G401.6 (cell line): ENCODE results near the gene RGS8.

ENCODE experiments used
- FAIRE-seq: peaks from 2 replicates; lab custom pipeline; 2012; peaks lifted over from hg19 to GRCh38; lab: Jason Lieb, UNC

Gene RGS8, protein sequence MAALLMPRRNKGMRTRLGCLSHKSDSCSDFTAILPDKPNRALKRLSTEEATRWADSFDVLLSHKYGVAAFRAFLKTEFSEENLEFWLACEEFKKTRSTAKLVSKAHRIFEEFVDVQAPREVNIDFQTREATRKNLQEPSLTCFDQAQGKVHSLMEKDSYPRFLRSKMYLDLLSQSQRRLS

DNA sequence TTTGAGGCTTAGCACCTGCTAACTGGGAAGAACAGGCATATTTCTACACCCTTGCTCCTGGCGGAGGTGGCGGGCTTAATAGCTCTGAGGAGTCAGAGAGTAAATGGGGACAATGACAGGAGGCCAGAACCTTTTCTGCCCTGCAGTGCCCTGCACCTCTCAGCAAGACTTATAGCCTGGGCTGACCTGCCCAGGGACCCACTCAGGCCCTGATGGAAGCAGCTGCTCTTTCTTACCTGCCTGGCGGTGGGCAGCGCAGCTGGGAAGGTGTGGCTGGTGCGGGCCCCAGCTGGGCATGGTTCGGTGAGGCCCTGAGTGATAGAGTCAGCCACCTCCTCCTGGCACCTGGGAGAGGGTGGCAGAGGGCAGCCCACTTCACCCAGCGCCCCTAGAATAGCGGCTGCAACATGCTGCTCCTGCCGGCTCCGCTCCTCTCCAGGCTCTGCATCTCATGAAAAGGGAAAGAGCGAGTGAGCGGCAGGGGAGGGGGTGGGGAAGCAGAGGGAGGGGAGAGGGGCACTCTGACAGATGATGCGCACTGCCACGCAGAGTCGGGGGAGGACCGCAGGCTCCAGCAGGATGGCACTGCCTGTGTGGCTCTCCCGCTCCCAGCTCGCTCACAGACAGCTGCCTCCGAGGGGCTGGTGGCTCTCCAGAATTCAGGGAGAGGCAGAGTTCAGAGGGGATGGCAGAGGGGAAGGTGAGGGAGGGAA is at the start of gene RGS8:
Gene RGS8 (minus strand): TSS at position 472 of the 713 bp plus-strand sequence. CDS start 14,938 bp downstream, outside the sequence.
- FAIRE-seq: no peak

DNA sequence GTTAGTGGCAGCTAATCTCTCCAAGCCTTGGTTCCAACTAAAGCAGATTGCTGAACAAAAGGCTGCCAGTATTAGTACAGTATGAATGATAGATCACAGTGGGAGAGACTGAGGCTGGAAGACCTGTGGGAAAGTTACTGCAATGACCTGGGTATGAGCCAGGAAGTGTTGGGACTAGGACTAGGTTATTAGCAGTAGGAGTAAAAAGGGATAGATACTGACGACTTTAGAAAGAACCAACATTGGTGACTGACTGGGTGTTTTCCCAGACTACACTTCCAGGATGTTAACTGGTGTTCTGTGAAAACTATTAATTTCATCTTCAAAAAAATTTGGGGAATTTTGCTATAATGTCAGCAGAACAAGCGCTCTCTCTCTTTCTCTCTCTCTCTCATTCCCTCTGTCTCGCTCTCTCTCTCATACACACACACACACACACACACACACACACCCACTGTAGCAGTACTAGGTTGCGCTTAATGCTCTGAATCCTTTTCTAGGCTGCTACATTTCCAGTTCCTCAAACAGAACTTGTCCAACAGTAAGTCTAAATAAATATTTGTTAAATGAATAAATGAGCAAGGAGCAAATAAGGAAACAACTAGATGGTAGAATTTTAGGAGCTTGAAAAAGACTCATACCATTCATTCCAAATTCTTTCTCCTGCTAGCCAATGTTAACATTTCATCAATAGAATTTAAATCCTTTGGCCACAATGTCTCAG is 47.6 kb upstream of the RGS8 start:
- FAIRE-seq: no peak

DNA sequence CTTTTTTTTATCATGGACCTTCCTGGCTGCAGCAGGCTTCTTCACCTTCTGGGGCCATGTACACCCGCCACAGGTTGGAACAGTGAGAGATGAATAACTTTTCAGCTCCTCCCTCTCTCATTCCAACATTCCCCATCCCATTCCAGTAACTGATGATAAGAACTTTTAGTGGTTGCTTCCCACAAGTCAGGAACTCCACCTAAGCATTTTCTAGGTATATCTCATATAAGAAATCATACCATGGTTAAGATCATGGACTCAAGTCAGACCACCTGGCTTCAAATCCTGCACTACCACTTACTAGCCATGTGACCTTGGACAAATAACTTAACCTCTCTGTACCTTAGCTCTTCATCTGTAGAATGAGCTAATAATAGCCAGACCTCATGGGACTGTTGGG is 42.5 kb upstream of the RGS8 start:
- no peak for FAIRE-seq

DNA sequence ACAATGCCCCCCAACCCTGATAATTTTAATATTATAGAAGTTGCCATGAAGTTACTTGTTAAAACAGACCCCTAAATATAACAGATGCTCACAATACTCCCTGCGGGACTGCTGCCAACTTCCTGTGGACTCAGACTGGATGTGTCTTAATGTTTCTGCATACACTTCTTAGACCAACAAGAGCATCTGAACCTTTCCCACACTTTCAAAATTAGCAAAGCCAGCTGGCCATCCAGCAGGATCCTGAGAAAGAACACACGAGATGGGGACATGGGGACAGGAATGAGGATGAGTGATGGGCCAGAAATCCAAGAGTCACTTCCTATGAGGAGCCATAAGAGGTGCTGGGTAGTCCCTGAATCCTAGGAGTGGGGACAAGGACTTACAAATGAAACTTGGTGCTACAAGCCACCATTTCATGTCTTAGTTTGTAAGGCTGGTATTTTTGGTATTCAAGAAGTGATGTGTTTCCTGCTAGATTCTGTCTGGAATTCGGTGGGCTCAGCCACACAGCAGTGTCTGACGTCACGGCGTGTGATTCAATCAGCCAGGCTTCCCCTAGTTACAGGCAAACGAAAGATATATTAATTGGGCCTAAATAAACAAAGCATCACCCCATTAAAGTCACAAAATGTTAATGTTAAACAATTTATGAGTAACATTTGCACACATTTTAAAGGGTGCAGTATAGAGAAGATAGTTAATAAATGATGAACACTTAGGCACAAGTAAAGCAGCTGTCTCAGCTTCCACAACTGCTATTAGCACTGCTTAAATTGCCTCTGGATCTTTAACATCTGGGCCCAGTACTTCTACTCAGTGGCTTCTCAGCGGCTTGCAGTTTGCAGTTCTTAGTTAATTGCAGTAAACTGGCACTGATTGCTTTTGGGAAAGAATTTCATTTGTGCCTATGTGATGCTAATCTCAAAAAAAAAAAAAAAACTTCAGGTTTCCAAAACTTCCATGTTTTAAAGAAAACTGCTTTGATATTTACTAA is 41.2 kb upstream of the RGS8 start:
- no peak for FAIRE-seq

DNA sequence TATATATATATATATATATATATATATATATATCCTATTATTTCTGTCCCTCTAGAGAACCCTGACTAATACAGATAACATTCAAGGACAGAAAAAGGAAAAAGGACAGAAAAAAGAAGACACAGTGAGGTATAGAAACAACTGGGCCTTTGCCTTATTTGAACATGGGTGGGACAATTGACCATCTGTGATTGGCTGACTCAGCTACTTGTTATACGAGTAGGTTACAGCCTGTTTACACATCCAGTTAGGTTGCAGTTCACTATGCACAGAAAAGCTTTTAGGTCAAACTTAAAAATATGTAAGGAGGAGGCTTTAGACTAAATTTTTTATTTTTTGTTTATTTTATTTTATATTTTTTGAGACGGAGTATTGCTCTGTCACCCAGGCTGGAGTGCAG is 39.8 kb upstream of the RGS8 start:
- FAIRE-seq: no peak

DNA sequence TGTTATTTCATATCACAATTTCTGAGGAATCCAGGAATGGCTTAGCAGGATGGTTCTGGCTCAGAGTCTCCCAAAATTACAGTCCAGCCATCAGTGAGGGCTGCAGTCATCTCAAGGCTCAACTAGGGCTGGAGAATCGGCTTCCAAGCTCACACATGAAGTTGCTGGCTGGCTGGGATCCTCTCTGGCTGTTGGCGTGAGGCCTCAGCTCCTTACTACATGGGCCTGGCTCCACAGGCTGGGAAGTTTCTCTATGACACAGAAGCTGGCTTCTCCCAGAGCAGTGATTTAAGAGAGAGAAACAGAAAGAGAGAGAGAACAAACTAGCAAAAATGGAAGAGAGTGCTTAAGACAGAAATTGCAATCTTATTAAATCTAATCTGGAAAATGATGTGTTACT is 38.8 kb upstream of the RGS8 start:
- FAIRE-seq: no peak

DNA sequence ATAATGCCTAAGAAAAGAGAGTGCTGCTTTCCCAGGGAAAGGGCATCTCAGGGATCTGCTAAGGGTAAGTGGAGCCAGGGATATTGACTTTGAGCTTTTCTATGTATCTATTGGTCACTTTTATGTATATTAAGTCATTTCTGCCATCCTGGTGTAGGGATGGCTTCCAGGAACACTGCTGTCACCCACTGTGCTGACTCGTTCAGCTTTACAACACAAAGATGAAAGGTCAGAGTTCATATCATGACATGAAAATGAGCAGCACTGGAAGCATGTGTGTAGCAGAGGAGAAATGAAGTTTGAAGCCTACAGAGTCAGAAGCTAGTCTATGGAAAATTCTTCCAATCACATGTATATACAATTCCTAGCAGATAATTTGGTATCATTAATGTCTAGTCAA is 37.1 kb upstream of the RGS8 start:
- FAIRE-seq: no peak

DNA sequence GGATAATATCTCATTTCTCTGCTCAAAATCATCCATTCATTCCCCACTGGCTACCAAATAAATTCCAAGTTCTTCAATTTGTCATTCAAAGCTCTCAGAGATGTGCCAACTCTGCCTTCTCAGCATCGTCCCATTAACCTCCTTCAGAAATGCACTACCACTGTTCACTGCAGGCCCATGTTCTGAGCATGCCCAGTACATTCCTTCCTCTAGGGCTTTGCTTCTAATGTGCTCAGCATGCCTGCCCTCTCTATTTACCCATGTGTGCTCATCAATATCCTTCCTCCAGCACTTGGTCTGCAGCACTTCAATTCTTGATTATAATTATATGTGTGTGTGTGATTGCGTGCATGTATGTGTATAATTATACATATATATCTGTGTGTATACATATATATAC is 36.1 kb upstream of the RGS8 start:
- FAIRE-seq: no peak

DNA sequence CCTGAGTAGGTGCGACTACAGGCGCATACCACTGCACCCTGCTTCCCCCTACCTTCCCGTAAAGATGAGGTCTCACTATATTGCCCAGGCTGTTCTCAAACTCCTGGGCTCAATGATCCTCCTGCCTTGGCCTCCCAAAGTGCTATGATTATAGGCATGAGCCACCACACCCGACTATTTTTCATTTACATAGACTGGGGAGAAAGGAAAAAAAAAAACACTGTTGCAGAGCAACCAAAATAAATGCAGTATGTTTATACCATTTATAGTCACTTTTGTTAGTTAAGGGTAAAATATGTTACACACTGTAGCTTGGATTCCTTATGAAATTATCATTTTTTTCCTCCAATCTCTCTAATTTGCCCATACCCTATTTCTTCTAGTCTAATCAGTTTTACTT is 35.2 kb upstream of the RGS8 start:
- no peak for FAIRE-seq

DNA sequence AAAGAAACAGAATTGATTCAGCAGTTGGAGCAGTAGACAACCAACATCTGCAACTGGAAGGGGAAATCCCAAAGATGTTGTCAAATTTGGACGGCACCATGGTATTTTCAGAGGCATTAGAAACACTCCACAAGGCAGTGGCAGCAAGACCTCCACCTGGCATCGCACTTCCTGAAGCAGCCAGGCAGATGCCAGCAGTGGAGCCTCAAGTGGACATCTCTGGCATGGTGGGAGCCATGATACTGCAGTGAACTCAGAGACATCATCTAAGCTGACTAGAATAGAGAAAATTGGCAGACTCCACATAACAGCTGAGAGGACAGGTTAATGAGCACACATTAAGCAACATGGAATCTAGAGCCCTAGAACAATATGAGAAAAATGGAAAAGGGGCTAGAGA is 33.9 kb upstream of the RGS8 start:
- FAIRE-seq: no peak

DNA sequence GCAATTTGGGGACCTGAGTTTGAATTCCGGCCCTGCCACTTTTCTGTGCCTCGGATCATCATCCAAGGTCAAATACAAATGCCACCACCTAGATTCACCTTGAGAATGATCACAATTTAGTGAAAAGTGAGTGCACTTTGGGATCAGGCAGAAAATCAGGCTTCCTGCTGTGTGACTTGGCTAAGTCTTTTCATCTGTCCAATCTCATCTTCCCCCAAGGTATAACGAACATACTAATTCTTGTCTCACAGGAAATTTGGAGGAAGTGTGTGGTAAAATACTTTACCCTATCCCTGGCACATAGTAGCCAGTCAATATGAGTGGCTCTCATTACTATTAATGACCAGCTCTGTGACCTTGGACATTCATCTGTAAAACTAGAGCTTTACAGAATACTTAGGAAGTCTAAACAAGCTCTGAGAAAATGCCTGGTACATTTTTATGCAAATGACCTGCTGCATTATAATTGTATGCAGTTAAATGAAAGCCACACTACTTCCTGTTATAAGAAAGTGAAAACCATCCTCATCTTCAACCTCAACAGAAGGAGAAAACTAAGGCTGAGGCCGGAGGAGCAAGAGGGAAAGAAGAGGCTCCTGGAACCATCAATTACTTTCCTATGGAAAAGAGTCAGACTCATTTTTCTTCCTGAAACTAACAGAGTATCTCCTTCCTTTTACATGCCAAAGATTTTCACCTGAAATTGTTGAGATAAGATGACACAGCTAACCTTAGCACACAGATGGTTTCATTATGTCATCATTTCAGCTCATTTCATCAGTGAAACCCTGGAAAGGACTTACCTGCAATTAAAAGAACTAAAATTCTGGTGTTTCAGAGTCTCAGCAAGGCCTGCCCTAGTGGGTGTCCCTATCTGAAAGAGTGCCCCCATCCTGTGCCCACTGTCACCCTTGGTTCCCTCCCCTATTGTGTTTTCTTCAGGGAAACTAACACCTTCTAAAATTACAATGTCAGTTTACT is 32.6 kb upstream of the RGS8 start:
- no peak for FAIRE-seq

DNA sequence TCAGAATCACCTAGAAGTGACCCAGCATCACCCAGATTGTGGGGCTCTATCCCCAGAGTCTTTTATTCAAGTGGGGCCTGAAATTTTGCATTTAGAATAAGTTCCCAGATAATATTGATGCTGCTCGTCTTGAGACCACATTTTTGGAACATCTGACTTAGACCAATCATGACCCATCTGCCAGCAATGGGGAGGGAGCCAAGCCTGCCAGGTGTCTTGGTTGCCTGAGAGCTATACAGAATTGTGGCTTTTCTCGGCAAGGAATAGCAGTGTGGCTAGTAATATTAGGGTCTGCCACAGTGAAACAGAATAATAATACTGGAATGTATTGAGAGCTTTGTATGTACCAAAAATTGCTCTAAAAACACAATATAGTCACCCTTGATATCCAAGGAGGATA is 31.1 kb upstream of the RGS8 start:
- FAIRE-seq: no peak

DNA sequence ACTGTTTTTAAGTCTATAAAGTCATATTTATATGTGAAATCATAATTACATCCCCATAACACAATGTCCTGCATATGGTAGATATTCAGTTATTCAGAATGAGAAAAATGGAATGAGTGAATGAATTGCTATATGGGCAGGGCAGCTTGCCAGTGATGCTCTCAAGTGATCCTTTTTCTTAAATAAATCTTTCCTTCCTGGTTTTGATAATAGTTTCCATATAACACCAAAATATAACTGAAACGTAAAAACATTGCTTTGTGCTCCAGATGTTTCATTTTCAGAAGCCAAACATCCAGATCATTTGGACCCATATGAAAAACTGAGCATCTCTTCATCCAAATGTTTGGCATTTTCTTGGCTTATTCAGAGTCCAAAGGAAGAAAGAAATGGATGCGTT is 30.2 kb upstream of the RGS8 start:
- no peak for FAIRE-seq

DNA sequence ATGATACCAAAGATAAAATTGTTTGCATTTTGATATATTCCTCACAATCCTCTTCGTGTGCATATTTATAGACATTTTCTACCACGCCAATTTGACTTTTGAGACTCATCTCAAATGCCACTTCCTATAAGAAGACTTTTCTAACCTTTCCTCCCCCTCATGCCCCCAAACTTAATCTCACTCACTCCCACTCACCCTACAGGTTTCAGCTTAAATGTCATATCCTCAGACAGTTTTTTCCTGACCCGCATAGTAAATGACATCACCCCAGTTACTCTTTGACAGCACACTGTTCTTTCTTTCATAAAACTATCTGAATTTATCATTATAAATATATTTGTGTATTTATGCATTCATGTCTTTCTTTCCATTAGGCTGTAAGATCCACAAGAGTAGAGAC is 29.6 kb upstream of the RGS8 start:
- FAIRE-seq: no peak

DNA sequence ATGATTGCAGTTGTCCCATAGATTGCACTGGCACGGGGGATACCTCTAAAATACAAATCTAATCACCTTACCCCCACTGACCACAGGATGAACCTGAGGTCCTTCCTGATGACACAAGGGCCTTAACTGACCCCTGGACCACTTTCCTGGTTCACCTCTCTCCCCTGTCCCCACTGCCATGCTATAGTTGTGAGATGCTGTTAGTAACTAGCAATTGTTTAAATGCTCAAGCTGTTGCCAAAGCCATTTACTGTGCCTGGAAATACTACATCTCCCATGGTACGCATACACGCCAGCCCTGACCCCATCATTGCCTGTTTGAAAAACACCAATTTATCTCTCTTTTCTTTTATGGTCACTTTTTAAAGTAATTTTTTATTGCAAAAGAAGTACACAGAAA is 29.1 kb upstream of the RGS8 start:
- FAIRE-seq: no peak

DNA sequence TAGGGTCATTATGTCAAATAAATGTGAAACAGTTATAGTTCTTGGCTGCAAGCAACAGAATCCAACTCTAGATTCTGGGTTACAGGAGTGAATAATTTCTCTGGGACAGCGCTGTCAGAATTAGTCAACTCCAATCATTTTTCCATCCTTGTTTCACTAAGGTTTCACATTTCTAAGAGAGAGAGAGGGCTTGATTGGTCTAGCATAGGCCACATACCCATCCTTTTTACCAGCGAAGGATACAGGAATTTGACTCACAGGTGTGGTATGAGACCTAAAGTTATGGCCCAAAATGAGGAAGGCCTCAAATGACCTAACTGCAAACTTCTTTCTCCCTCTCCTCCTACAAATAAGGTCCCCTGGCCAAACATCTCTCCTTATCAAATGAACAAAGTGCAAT is 25.5 kb upstream of the RGS8 start:
- FAIRE-seq: no peak

DNA sequence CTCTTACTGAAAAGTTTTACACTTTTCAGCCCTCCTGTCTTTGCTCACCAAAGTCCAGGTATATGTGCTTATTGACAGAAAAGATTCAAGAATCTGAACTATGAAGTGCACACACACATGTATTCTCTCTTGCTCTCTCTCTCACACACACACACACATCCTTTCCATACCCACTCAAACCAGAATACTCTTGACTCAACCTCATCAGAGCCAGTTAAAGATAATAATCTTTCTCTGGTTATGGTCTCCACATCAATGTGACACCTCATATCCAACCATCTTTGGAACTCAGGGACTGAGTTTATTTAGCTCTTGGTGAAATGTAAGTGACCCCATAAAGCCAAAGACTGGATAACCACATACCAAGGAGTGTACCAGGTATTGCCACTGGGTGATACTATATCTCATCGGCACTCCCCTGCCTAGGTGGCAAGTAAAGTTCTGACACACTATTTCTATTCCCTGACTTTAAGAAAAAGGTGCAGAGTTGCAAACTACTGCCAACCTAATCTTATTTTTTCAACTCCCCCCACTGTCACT is 24.9 kb upstream of the RGS8 start:
- no peak for FAIRE-seq

DNA sequence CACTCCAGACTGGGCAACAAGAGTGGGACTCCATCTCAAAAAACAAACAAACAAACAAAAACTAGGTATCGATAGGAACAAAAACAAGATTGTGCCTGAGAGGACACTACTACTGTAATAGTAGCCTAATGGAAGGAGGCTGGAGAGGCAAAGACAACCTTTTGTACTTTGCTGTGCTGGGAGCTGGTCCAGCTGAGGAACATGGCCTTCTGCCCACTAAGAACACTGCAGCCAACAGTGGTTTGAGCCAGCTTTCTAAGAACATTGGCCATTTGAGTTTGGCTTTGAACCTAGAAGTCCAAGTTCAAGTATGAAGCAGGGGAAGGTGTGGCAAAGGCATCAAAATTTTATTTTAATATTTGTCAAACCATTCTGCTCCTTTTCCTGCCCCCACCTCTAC is 22.7 kb upstream of the RGS8 start:
- FAIRE-seq: no peak

DNA sequence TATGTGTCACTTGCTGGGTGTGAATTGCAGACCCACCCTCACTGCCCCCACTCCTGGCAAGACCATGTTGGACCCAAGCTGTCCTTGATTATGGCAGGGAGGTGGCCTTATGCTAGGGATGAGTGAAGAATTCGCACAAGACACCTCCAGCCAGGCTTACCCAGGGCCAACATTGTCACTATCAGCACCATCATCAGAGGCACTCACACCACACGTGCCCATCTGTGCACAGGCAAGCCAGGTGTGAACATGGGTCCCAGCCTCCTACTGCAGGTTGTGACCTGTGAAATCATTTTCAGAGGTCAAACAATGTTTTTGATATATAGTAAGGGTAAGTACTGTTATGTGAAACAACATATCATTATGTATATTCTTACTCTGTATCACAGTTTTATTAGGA is 20.3 kb upstream of the RGS8 start:
- no peak for FAIRE-seq

DNA sequence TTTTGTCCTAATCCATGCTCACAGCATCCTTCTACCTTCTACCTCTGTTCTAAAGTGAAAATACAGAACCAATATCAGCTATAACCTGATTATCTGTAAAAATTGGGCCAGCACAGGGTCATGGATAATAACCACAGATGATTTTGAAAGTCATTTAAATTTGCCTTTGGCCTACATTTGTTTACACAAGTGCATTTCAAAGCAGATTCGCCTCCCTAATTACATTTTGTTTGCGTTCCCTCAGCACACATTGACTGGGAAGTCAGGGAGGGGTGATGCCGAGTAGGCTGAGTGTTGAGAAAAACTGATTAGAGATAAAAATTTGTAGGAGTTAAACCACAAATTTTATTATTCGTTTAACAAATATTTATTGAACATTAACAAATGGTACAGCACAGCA is 19.2 kb upstream of the RGS8 start:
- FAIRE-seq: no peak
